GM12865 (cell line): ENCODE results near the gene SLC9A1.

ENCODE experiments used
- DNase-seq: peaks from one replicate; pipeline ENCODE4 v3.0.0; 2010; ENCODE audit warnings: low read depth
- H3K4me3 ChIP-seq: 2 replicates; pipeline ENCODE4 v1.5.1; 2011; ENCODE audit warnings: mild to moderate bottlenecking, low read depth, low read length, control low read depth
- CTCF ChIP-seq: IDR thresholded peaks from 2 replicates; pipeline ENCODE4 v1.5.1; 2011; ENCODE audit warnings: low read length, control low read depth, low read depth, inconsistent platforms; ENCODE audit not compliant: insufficient read depth; ENCODE audit errors: missing control alignments

The SLC9A1 gene

GRCh38 chr1:27098431-27099134 is 56.3 kb downstream of the SLC9A1 start:
- no peak overlapping the region for H3K4me3 ChIP-seq
- no peak for DNase-seq
- TF ChIP-seq CTCF: no peak

GRCh38 chr1:27097484-27097917 is 57.4 kb downstream of the SLC9A1 start:
- peak; percentile 94 for TF ChIP-seq CTCF
- no peak overlapping the region for H3K4me3 ChIP-seq
- peak; percentile 75 for DNase-seq

- no peak overlapping the region for H3K4me3 ChIP-seq
- no peak for DNase-seq
- no peak for TF ChIP-seq CTCF
Measured at GRCh38 chr1:27095576-27095975, 59.3 kb downstream of the SLC9A1 start.

- H3K4me3 ChIP-seq: no peak overlapping the region
- no peak for TF ChIP-seq CTCF
- DNase-seq: no peak
Measured at GRCh38 chr1:27092888-27093287, 62.0 kb downstream of the SLC9A1 start.

- no peak for DNase-seq
- TF ChIP-seq CTCF: no peak
- H3K4me3 ChIP-seq: no peak overlapping the region
Measured at GRCh38 chr1:27090911-27091310, 64.0 kb downstream of the SLC9A1 start.

- no peak for DNase-seq
- no peak overlapping the region for H3K4me3 ChIP-seq
- no peak for TF ChIP-seq CTCF
Measured at GRCh38 chr1:27087371-27088220, 67.3 kb downstream of the SLC9A1 start.
